ENCODE results near the gene MFN2. TPM values are rescaled to one million over a fixed set of nuclear protein-coding genes. Genes with fewer than 3 reads are reported as not detected.

MFN2 gene
- polyA plus RNA-seq, 1 of the 3 experiments (the other 2 are of a cell fraction): 43.2 TPM

GRCh38 chr1:11943619-11944018, 36.6 kb upstream of the MFN2 start:
- H3K79me2 ChIP-seq (ENCODE audit: insufficient read depth): peaks cover 34% of the 10 kb centered on the region
- no peaks in the 10 kb centered on the region for H3K9me2 ChIP-seq
- CTCF ChIA-PET: interaction anchor here (1.4 kb wide), 1 partner anchor 96 kb away, joined by 4 read pairs; the partner anchor contains the start of gene NPPA
- H3K9ac ChIP-seq: no peak overlapping the region
- no peak for DNase-seq
- H3K27ac ChIP-seq (ENCODE audit: low read depth in 2 of 2, low read length in 1 of 2): peak overlapping the region in 1 of 2 experiments; percentile 68; a peak in 2 of 4 replicates
- TF ChIP-seq IRF3 (IDR thresholded peaks at IDR 0.05; ENCODE audit: low read depth, low read length): no peak
- no peak for TF ChIP-seq ELF1 (IDR thresholded peaks at IDR 0.05)
- TF ChIP-seq MAX (IDR thresholded peaks at IDR 0.05; ENCODE audit: low read depth): no peak
- no peak for TF ChIP-seq CHD2 (IDR thresholded peaks at IDR 0.05; ENCODE audit: low read length, partially characterized antibody)
- TF ChIP-seq RAD21 (IDR thresholded peaks at IDR 0.05; ENCODE audit: low read length): no peak
- TF ChIP-seq TAF1 (IDR thresholded peaks at IDR 0.05; ENCODE audit: borderline replicate concordance, low read depth, low read length): no peak
- TF ChIP-seq TCF12 (IDR thresholded peaks at IDR 0.05): no peak
- TF ChIP-seq SMC3 (IDR thresholded peaks at IDR 0.05; ENCODE audit: low read depth, low read length): no peak
- no peak for TF ChIP-seq REST (IDR thresholded peaks at IDR 0.05; ENCODE audit: low read depth, low read length)
- no peak for TF ChIP-seq GABPA (IDR thresholded peaks at IDR 0.05; ENCODE audit: low read depth)
- TF ChIP-seq POLR2AphosphoS5 (IDR thresholded peaks at IDR 0.05; ENCODE audit: low read depth, low read length): no peak
- no peak for TF ChIP-seq PBX3 (IDR thresholded peaks at IDR 0.05)
- 0 out of 2 replicates have a peak, but pooled peaks cover 4% of the 10 kb centered on the region for H4K20me1 ChIP-seq (ENCODE audit: insufficient read depth)
- H3K4me3 ChIP-seq (ENCODE audit: low read depth in 2 of 2, low read length in 1 of 2): no peak overlapping the region
- peaks cover 0 to 28% of the 10 kb centered on the region in 2 experiments for H3K36me3 ChIP-seq (replicated peaks in 1 of 2; ENCODE audit: control insufficient read depth in 1 of 2, insufficient read depth in 2 of 2, low read length in 1 of 2)
- H3K9me3 ChIP-seq: no peaks in the 10 kb centered on the region
- H3K4me2 ChIP-seq: no peak overlapping the region
- H2AFZ ChIP-seq (ENCODE audit: low read depth): no peak overlapping the region
- H3F3A ChIP-seq (replicated peaks; ENCODE audit: insufficient read depth): no peaks in the 10 kb centered on the region
- WGBS (ENCODE audit: low lambda C conversion rate): 86% methylated on average over 3 of the region's 4 CpGs
- H3K27me3 ChIP-seq (ENCODE audit: insufficient read depth): no peaks in the 10 kb centered on the region
- H3K4me1 ChIP-seq (ENCODE audit: control insufficient read depth in 1 of 2, insufficient read depth in 2 of 2, low read depth in 1 of 2, low read length in 1 of 2): peaks cover 6 to 45% of the 10 kb centered on the region in 2 experiments; a peak in 2 of 4 replicates
- POLR2A ChIA-PET: interaction anchor here (1.1 to 5.3 kb wide), 2 partner anchors 9 to 35 kb away, joined by 3 to 39 read pairs; partner anchors contain the start of gene PLOD1

All from SK-N-SH (cell line).